PFSK-1 (cell line): ENCODE results near the gene HLCS.

ENCODE experiments used
- POLR2AphosphoS5 ChIP-seq: IDR thresholded peaks from 2 replicates; pipeline ENCODE4 v1.6.1; 2012; ENCODE audit warnings: low read depth, mild to moderate bottlenecking, control low read depth, low read length, moderate library complexity
- REST ChIP-seq, 2 experiments: IDR thresholded peaks; 2 replicates each; pipeline versions ENCODE4 v1.6.1 to v1.8.0; 2011 to 2012; ENCODE audit warnings: low read depth in 2 of 2, low read length in 2 of 2, control low read depth in 1 of 2, inconsistent platforms in 1 of 2, mild to moderate bottlenecking in 1 of 2, moderate library complexity in 1 of 2; ENCODE audit not compliant: insufficient read depth in 1 of 2
- SIN3A ChIP-seq: IDR thresholded peaks from 2 replicates; pipeline ENCODE4 v1.6.1; 2012; ENCODE audit warnings: mild to moderate bottlenecking, low read length, moderate library complexity, borderline replicate concordance; ENCODE audit not compliant: insufficient read depth

- TF ChIP-seq REST (IDR thresholded peaks at IDR 0.05; ENCODE audit: insufficient read depth in 1 of 2, low read depth in 2 of 2, low read length in 2 of 2) (no peak), POLR2AphosphoS5 (no peak), SIN3A (no peak)
Observed at GRCh38 chr21:36786186-36786585, 180.3 kb downstream of the HLCS start.
